Neural cell (in vitro differentiated cells): ENCODE data around the gene GPR107.

Experiments
- CTCF ChIP-seq: fragments of 450-650 bp; IDR thresholded peaks from 2 replicates; pipeline ENCODE4 v1.5.1; 2014; ENCODE audit warnings: antibody characterized with exemption, mild to moderate bottlenecking, moderate library complexity; ENCODE audit not compliant: poor library complexity, severe bottlenecking
- RAD21 ChIP-seq: fragments of 450-650 bp; conservative IDR thresholded peaks from 2 replicates; pipeline ENCODE4 v1.6.1; 2014; ENCODE audit warnings: antibody characterized with exemption, mild to moderate bottlenecking, moderate library complexity
- TAF1 ChIP-seq: IDR thresholded peaks from 2 replicates; pipeline ENCODE4 v1.6.1; 2012; ENCODE audit warnings: low read depth

- TF ChIP-seq TAF1 (no peak), RAD21 (no peak), CTCF (no peak)
These were observed 131.3 kb downstream of the GPR107 start for GRCh38 chr9:130185017-130185416.
